Spinal cord (tissue), 10 donors: ENCODE data around the gene SLX1A. TPM values are rescaled to one million over a fixed set of nuclear protein-coding genes. Genes with fewer than 3 reads are reported as not detected.
"Not testable (repeated sequence)": the region's sequence is repeated elsewhere in the genome, so short reads cannot be mapped to it uniquely, and the experiment has no call there.

Experiments used
- DNase-seq, 6 donors: peaks; one replicate each; pipeline versions ENCODE4 v3.0.0 to v3.0.0-alpha.2; 2013 to 2015; ENCODE audit warnings: low spot score in 6 of 6, low read depth in 4 of 6
- H3K27ac ChIP-seq: one replicate; pipeline ENCODE4 v1.5.1; 2013; ENCODE audit warnings: low read depth, low read length, control low read depth
- H3K27me3 ChIP-seq: one replicate; pipeline ENCODE4 v1.6.1; 2013; ENCODE audit warnings: low read length; ENCODE audit not compliant: control insufficient read depth, insufficient read depth
- H3K36me3 ChIP-seq: one replicate; pipeline ENCODE4 v1.6.1; 2013; ENCODE audit warnings: low read length; ENCODE audit not compliant: control insufficient read depth, insufficient read depth
- H3K4me1 ChIP-seq: one replicate; pipeline ENCODE4 v1.6.1; 2013; ENCODE audit warnings: low read length; ENCODE audit not compliant: control insufficient read depth, insufficient read depth
- H3K4me3 ChIP-seq: one replicate; pipeline ENCODE4 v1.5.1; 2013; ENCODE audit warnings: low read depth, low read length, control low read depth
- H3K9me3 ChIP-seq: one replicate; pipeline ENCODE4 v1.6.1; 2013; ENCODE audit warnings: low read length; ENCODE audit not compliant: control insufficient read depth, insufficient read depth
- WGBS: methylation state at CpG from one replicate; pipeline ENCODE4 v1.1.5; 2013; ENCODE audit warnings: missing lambda C conversion rate; ENCODE audit not compliant: insufficient coverage; 5-methylcytosine and 5-hydroxymethylcytosine counted together
- long read RNA-seq, 4 donors: transcript quantifications; one replicate each; lab custom pipeline, GENCODE V29; 2026
- polyA plus RNA-seq, 2 donors: library from polyadenylated mRNA; unstranded; fragments of 120-200 nt; gene quantifications; one replicate each; pipeline ENCODE4 v1.2.1, GENCODE V29; 2013; ENCODE audit not compliant: insufficient read length in 2 of 2
- total RNA-seq, 2 donors: library from RNA; depleted of rRNA in 1 of 2; stranded (reverse); fragments of 120-200 nt in 1 of 2; fragments of >200 nt in 1 of 2; gene quantifications; one replicate each; pipeline versions ENCODE4 v1.2.3 to v1.2.4, GENCODE V29; 2013 to 2014
- donor health status: healthy.

The SLX1A gene
- 10 to 100 TPM in 1 of 2 donors, 1 to 10 TPM in 1; 4.5 to 24.0 TPM for total RNA-seq
- polyA plus RNA-seq: 10 to 100 TPM; 32.5 to 47.2 TPM
- long read RNA-seq, donor 1, partial matches to known transcripts: 0 of 6 reads
- long read RNA-seq, donor 1, other reads (novel, unspliced or antisense): 0 of 6 reads
- long read RNA-seq, donor 2, transcript SLX1A-201 (6 exons, 1,091 nt): major isoform, 5 of 7 reads
- long read RNA-seq, donor 2, partial matches to known transcripts: 0 of 7 reads
- long read RNA-seq, donor 2, other reads (novel, unspliced or antisense): 0 of 7 reads
- long read RNA-seq, donor 3, partial matches to known transcripts: 0 of 2 reads
- long read RNA-seq, donor 3, other reads (novel, unspliced or antisense): 0 of 2 reads
- long read RNA-seq, donor 4, transcript SLX1A-201 (6 exons, 1,091 nt): major isoform, 9 of 13 reads
- long read RNA-seq, donor 4, partial matches to known transcripts: 0 of 13 reads
- long read RNA-seq, donor 4, other reads (novel, unspliced or antisense): 0 of 13 reads

- H3K9me3 ChIP-seq, H3K4me1 ChIP-seq, H3K27me3 ChIP-seq, DNase-seq, H3K36me3 ChIP-seq, H3K27ac ChIP-seq: not testable (repeated sequence)
- H3K4me3 ChIP-seq: peak within 1 kb of the TSS; percentile 20
- WGBS: no CpG with 5 or more reads among the region's 34 CpGs
Measured at GRCh38 chr16:30193615-30194014, at the start of gene SLX1A, which contains the start of gene BOLA2B. Gene SLX1A, plus strand, starts transcription at chr16:30193875. Its CDS starts 210 bp downstream, at chr16:30194085. Gene BOLA2B, minus strand, starts transcription at chr16:30193666. Its CDS starts 71 bp downstream, at chr16:30193595.

- Histone ChIP-seq H3K4me3 (no peak overlapping the region), H3K27ac (no peak overlapping the region), H3K36me3 (no peaks in the 10 kb centered on the region), H3K4me1 (no peaks in the 10 kb centered on the region), H3K27me3 (no peaks in the 10 kb centered on the region), H3K9me3 (no peaks in the 10 kb centered on the region)
- DNase-seq: no peak
Measured at GRCh38 chr16:30144017-30144416, 49.7 kb upstream of the SLX1A start.

GRCh38 chr16:30144917-30145316, 48.8 kb upstream of the SLX1A start:
- no peak for DNase-seq
- H3K27me3 ChIP-seq: no peaks in the 10 kb centered on the region
- no CpG with 5 or more reads among the region's 1 CpG for WGBS
- peaks cover 1% of the 10 kb centered on the region for H3K9me3 ChIP-seq
- no peak overlapping the region for H3K27ac ChIP-seq
- H3K4me1 ChIP-seq: no peaks in the 10 kb centered on the region
- no peaks in the 10 kb centered on the region for H3K36me3 ChIP-seq
- H3K4me3 ChIP-seq: no peak overlapping the region

GRCh38 chr16:30145657-30146056, 48.0 kb upstream of the SLX1A start:
- peak in 1 of 6 donors; percentile 2 for DNase-seq
- Histone ChIP-seq H3K27ac (no peak overlapping the region), H3K4me1 (no peaks in the 10 kb centered on the region), H3K27me3 (no peaks in the 10 kb centered on the region), H3K36me3 (no peaks in the 10 kb centered on the region), H3K4me3 (no peak overlapping the region), H3K9me3 (peaks cover 1% of the 10 kb centered on the region)
- 60% methylated on average over 1 of the region's 1 CpG for WGBS

GRCh38 chr16:30147843-30148510, 45.7 kb upstream of the SLX1A start:
- no peaks in the 10 kb centered on the region for H3K36me3 ChIP-seq
- WGBS: 100% methylated on average over 1 of the region's 3 CpGs

GRCh38 chr16:30149250-30149930, 44.3 kb upstream of the SLX1A start:
- Histone ChIP-seq H3K36me3 (no peaks in the 10 kb centered on the region), H3K27ac (no peak overlapping the region), H3K4me1 (no peaks in the 10 kb centered on the region), H3K27me3 (no peaks in the 10 kb centered on the region), H3K4me3 (no peak overlapping the region), H3K9me3 (peaks cover 1% of the 10 kb centered on the region)
- WGBS: no CpG with 5 or more reads among the region's 5 CpGs
- no peak for DNase-seq

More at GRCh38 chr16:30147843-30148510, 45.7 kb upstream of the SLX1A start:
- no peaks in the 10 kb centered on the region for H3K27me3 ChIP-seq
- H3K4me3 ChIP-seq: no peak overlapping the region
- no peak for DNase-seq
- peaks cover 1% of the 10 kb centered on the region for H3K9me3 ChIP-seq
- no peaks in the 10 kb centered on the region for H3K4me1 ChIP-seq
- no peak overlapping the region for H3K27ac ChIP-seq

- WGBS: 96% methylated on average over 7 of the region's 7 CpGs
Measured at GRCh38 chr16:30151091-30151490, 42.6 kb upstream of the SLX1A start.

GRCh38 chr16:30152517-30152916, 41.2 kb upstream of the SLX1A start:
- 100% methylated on average over 5 of the region's 9 CpGs for WGBS

More at GRCh38 chr16:30151091-30151490, 42.6 kb upstream of the SLX1A start:
- Histone ChIP-seq H3K4me1 (no peaks in the 10 kb centered on the region), H3K4me3 (no peak overlapping the region), H3K9me3 (peaks cover 1% of the 10 kb centered on the region), H3K27me3 (no peaks in the 10 kb centered on the region), H3K36me3 (no peaks in the 10 kb centered on the region), H3K27ac (no peak overlapping the region)
- no peak for DNase-seq

GRCh38 chr16:30155188-30155587, 38.5 kb upstream of the SLX1A start:
- Histone ChIP-seq H3K4me1 (no peaks in the 10 kb centered on the region), H3K27ac (no peak overlapping the region), H3K9me3 (no peaks in the 10 kb centered on the region), H3K36me3 (no peaks in the 10 kb centered on the region), H3K27me3 (no peaks in the 10 kb centered on the region), H3K4me3 (no peak overlapping the region)
- no peak for DNase-seq
- no CpG with 5 or more reads among the region's 5 CpGs for WGBS

More at GRCh38 chr16:30152517-30152916, 41.2 kb upstream of the SLX1A start:
- Histone ChIP-seq H3K4me1 (no peaks in the 10 kb centered on the region), H3K4me3 (no peak overlapping the region), H3K27ac (no peak overlapping the region), H3K9me3 (peaks cover 1% of the 10 kb centered on the region), H3K27me3 (no peaks in the 10 kb centered on the region), H3K36me3 (no peaks in the 10 kb centered on the region)
- DNase-seq: no peak
